Mucosa of descending colon (tissue), 3 donors: ENCODE results near the gene TNFRSF1A. TPM values are rescaled to one million over a fixed set of nuclear protein-coding genes. Genes with fewer than 3 reads are reported as not detected.
A peak's percentile ranks its signal among the peaks of the same experiment; 100 is the strongest.

Experiments used
- ATAC-seq: fragments of 200-7000 bp; cut with Tn5 transposase; one replicate; pipeline ENCODE4 v1.9.1; 2020; ENCODE audit warnings: mild to moderate bottlenecking, moderate library complexity
- DNase-seq, 3 donors: peaks; one replicate each; pipeline ENCODE4 v3.0.0-alpha.2; 2020
- H3K36me3 ChIP-seq: fragments of 200-600 bp; one replicate; pipeline ENCODE4 v1.8.0; 2021; ENCODE audit warnings: low read depth, mild to moderate bottlenecking
- H3K4me1 ChIP-seq: fragments of 200-600 bp; one replicate; pipeline ENCODE4 v1.8.0; 2021; ENCODE audit warnings: low read depth, mild to moderate bottlenecking
- H3K4me3 ChIP-seq: fragments of 200-600 bp; one replicate; pipeline ENCODE4 v1.8.0; 2021; ENCODE audit warnings: mild to moderate bottlenecking
- H3K9me3 ChIP-seq: fragments of 200-600 bp; one replicate; pipeline ENCODE4 v1.8.0; 2021; ENCODE audit warnings: mild to moderate bottlenecking
- CTCF ChIP-seq: fragments of 200-600 bp; IDR thresholded peaks from one replicate; pipeline ENCODE4 v1.8.0; 2022; ENCODE audit warnings: antibody characterized with exemption, mild to moderate bottlenecking
- intact Hi-C, 2 donors: fragments of 100-400 bp; cut with DNase I in 1 of 2; cut with micrococcal nuclease in 1 of 2; formaldehyde crosslinking; loops; one replicate each; pipeline versions ENCODE4 v1.11.0 to v1.11.1; 2022; cut with DNase I, micrococcal nuclease
- total RNA-seq, 3 donors: library from RNA; stranded (reverse); fragmentation: NEBNext Ultra II Directional in 2 of 3; extraction: Animal tissue kit (Norgen Biotek cat#: 25700) in 2 of 3; gene quantifications; one replicate each; pipeline versions ENCODE4 v1.2.1 to v1.2.4, GENCODE V29; 2021 to 2023
- donor health status: DM: no; HTN: no; CAD: no; lungs with moderate emphysema.
- donor health status: DM: no; HTN: no; CAD: no.
- donor health status: DM: no; HTN: yes; CAD: no.

TNFRSF1A gene
- total RNA-seq, 3 donors from 2014 or later = 166 to 237 (median 211) TPM

- DNase-seq (no peak), ATAC-seq (peak; percentile 14)
- H3K9me3 ChIP-seq = no peaks in the 10 kb centered on the region
- H3K4me1 ChIP-seq = peaks cover 17% of the 10 kb centered on the region
- H3K36me3 ChIP-seq = peaks cover 7% of the 10 kb centered on the region
- no peak overlapping the region for H3K4me3 ChIP-seq
- no peak for TF ChIP-seq CTCF
- intact Hi-C loops = no loop called here
Observed at GRCh38 chr12:6326316-6327228, 15.3 kb downstream of the TNFRSF1A start.

GRCh38 chr12:6324936-6325750 lies 16.7 kb downstream of the TNFRSF1A start:
- intact Hi-C loops = no loop called here
- TF ChIP-seq CTCF = no peak
- DNase-seq (no peak), ATAC-seq (no peak)
- H3K36me3 ChIP-seq = no peaks in the 10 kb centered on the region
- H3K4me3 ChIP-seq = no peak overlapping the region
- H3K9me3 ChIP-seq = no peaks in the 10 kb centered on the region
- H3K4me1 ChIP-seq = peaks cover 17% of the 10 kb centered on the region

DNA sequence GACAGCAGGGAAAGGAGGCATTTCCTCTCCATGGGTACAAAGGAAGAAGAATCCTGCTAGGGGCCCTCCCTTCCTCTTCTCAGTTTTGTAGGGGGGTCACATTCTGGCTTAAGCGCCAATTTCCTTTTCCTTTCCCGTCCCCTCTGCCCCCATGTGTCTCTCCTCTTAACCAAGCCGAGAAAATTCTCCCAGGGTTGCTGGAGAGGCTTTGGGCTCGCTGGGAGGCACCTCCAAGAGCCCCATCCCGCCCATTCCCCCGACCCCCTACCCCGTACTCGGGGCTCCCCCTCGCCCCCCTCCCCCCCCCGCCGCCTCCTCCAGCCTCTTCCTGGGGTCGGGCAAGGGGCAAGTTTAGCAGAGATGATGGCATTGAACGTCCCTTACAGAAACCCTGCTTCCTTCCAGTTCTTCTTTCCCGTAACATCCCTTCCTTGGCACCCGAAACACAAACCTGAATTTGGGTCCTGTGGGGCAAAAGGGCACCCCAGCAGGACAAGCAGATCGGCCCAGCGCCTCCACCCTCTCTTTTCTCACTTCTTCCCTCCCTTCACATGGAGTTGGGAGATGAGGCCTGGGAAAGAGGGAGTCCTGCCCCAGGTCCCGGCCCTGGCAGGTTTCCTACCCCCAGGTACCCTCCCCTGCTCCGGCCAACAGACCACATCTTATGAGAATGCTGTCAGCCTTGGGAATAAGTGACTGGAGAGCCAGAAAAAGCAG lies 17.7 kb downstream of the TNFRSF1A start:
- Histone ChIP-seq H3K4me1 (peaks cover 17% of the 10 kb centered on the region), H3K9me3 (no peaks in the 10 kb centered on the region), H3K36me3 (no peaks in the 10 kb centered on the region), H3K4me3 (no peak overlapping the region)
- no peak for TF ChIP-seq CTCF
- ATAC-seq (no peak), DNase-seq (no peak)
- intact Hi-C loops = no loop called here

DNA sequence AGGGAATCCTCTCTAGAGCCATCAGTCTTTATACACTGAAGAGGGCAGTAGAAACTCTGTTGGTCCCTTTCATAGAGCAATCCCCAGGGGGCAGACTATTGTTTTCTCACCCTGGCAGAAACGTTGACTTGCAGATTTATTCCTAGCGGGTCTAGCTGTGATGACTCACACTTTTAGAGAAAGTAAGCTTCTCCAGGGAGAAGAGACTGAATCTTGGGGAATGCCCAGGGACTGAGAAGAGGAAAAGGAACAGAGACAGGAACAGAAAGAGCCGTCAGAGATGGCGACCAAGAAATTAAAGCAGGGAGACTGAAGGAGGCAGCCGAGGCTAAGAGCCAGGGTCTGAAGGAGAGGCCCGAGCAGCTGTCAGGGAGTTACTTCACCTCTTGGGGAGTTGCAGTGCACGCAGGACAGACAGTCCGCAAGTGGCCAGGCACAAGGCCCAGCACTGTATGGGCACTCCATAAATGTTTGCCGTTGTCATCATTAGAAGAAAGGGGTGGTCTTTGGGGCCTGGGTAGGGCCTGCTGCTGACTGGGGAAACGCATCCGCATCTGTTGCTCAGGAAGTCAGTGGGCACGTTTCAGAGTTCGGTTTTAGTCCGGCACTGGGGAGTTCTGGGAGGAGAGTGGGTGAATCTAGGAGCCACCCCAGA lies 18.4 kb downstream of the TNFRSF1A start:
- DNase-seq (no peak), ATAC-seq (peak; percentile 52)
- Histone ChIP-seq H3K4me1 (peaks cover 17% of the 10 kb centered on the region), H3K9me3 (no peaks in the 10 kb centered on the region), H3K4me3 (no peak overlapping the region), H3K36me3 (peaks cover 3% of the 10 kb centered on the region)
- intact Hi-C loops = no loop called here
- no peak for TF ChIP-seq CTCF

GRCh38 chr12:6322969-6323339 lies 18.9 kb downstream of the TNFRSF1A start:
- H3K4me1 ChIP-seq = peaks cover 17% of the 10 kb centered on the region
- ATAC-seq (no peak), DNase-seq (no peak)
- no peaks in the 10 kb centered on the region for H3K9me3 ChIP-seq
- intact Hi-C loops = no loop called here
- H3K4me3 ChIP-seq = no peak overlapping the region
- peaks cover 3% of the 10 kb centered on the region for H3K36me3 ChIP-seq
- no peak for TF ChIP-seq CTCF
